ENCODE data around the gene ZBED4.

Gene ZBED4

GRCh38 chr22:49924113-49924833 is 70.6 kb downstream of the ZBED4 start:
- no peak overlapping the region for H2AFZ ChIP-seq (ENCODE audit: low read length, unreplicated experiment)
- H3K79me2 ChIP-seq (ENCODE audit: control insufficient read depth, insufficient read depth, low read length, unreplicated experiment), result no peaks in the 10 kb centered on the region
- no peak overlapping the region for H3K27ac ChIP-seq (ENCODE audit: low read depth, low read length)
- no peaks in the 10 kb centered on the region for H3K36me3 ChIP-seq (ENCODE audit: insufficient read depth, low read length)
- H3K27me3 ChIP-seq (ENCODE audit: insufficient read depth, low read length), result no peaks in the 10 kb centered on the region
- H3K4me1 ChIP-seq (ENCODE audit: control insufficient read depth, insufficient read depth, low read length, unreplicated experiment), result peaks cover 5% of the 10 kb centered on the region
- no peak overlapping the region for H3K4me3 ChIP-seq (ENCODE audit: low read depth, low read length)

- Histone ChIP-seq H3K27me3 (ENCODE audit: insufficient read depth, low read length) (no peaks in the 10 kb centered on the region), H3K79me2 (ENCODE audit: control insufficient read depth, insufficient read depth, low read length, unreplicated experiment) (no peaks in the 10 kb centered on the region), H3K4me3 (ENCODE audit: low read depth, low read length) (no peak overlapping the region), H2AFZ (ENCODE audit: low read length, unreplicated experiment) (no peak overlapping the region), H3K27ac (ENCODE audit: low read depth, low read length) (no peak overlapping the region), H3K4me1 (ENCODE audit: control insufficient read depth, insufficient read depth, low read length, unreplicated experiment) (no peaks in the 10 kb centered on the region), H3K36me3 (ENCODE audit: insufficient read depth, low read length) (no peaks in the 10 kb centered on the region)
Observed at GRCh38 chr22:49925525-49926128, 72.0 kb downstream of the ZBED4 start.

- Histone ChIP-seq H3K4me1 (ENCODE audit: control insufficient read depth, insufficient read depth, low read length, unreplicated experiment) (peaks cover 4% of the 10 kb centered on the region), H3K27ac (ENCODE audit: low read depth, low read length) (no peak overlapping the region), H3K79me2 (ENCODE audit: control insufficient read depth, insufficient read depth, low read length, unreplicated experiment) (no peaks in the 10 kb centered on the region), H3K4me3 (ENCODE audit: low read depth, low read length) (no peak overlapping the region), H3K36me3 (ENCODE audit: insufficient read depth, low read length) (no peaks in the 10 kb centered on the region), H3K27me3 (ENCODE audit: insufficient read depth, low read length) (no peaks in the 10 kb centered on the region), H2AFZ (ENCODE audit: low read length, unreplicated experiment) (no peak overlapping the region)
Observed at GRCh38 chr22:49926916-49927315, 73.3 kb downstream of the ZBED4 start.

GRCh38 chr22:49927483-49928184 is 74.0 kb downstream of the ZBED4 start:
- Histone ChIP-seq H3K4me1 (ENCODE audit: control insufficient read depth, insufficient read depth, low read length, unreplicated experiment) (peaks cover 4% of the 10 kb centered on the region), H3K79me2 (ENCODE audit: control insufficient read depth, insufficient read depth, low read length, unreplicated experiment) (no peaks in the 10 kb centered on the region), H3K4me3 (ENCODE audit: low read depth, low read length) (no peak overlapping the region), H3K27ac (ENCODE audit: low read depth, low read length) (no peak overlapping the region), H3K36me3 (ENCODE audit: insufficient read depth, low read length) (no peaks in the 10 kb centered on the region), H2AFZ (ENCODE audit: low read length, unreplicated experiment) (no peak overlapping the region), H3K27me3 (ENCODE audit: insufficient read depth, low read length) (no peaks in the 10 kb centered on the region)

- peaks cover 4% of the 10 kb centered on the region for H3K4me1 ChIP-seq (ENCODE audit: control insufficient read depth, insufficient read depth, low read length, unreplicated experiment)
Observed at GRCh38 chr22:49928185-49928495, 74.5 kb downstream of the ZBED4 start.

GRCh38 chr22:49928555-49929210 is 75.0 kb downstream of the ZBED4 start:
- no peak overlapping the region for H2AFZ ChIP-seq (ENCODE audit: low read length, unreplicated experiment)
- no peaks in the 10 kb centered on the region for H3K36me3 ChIP-seq (ENCODE audit: insufficient read depth, low read length)
- H3K79me2 ChIP-seq (ENCODE audit: control insufficient read depth, insufficient read depth, low read length, unreplicated experiment), result no peaks in the 10 kb centered on the region
- H3K4me1 ChIP-seq (ENCODE audit: control insufficient read depth, insufficient read depth, low read length, unreplicated experiment), result peaks cover 6% of the 10 kb centered on the region
- no peak overlapping the region for H3K4me3 ChIP-seq (ENCODE audit: low read depth, low read length)
- H3K27me3 ChIP-seq (ENCODE audit: insufficient read depth, low read length), result no peaks in the 10 kb centered on the region
- no peak overlapping the region for H3K27ac ChIP-seq (ENCODE audit: low read depth, low read length)

More at GRCh38 chr22:49928185-49928495, 74.5 kb downstream of the ZBED4 start:
- Histone ChIP-seq H3K4me3 (ENCODE audit: low read depth, low read length) (no peak overlapping the region), H3K27me3 (ENCODE audit: insufficient read depth, low read length) (no peaks in the 10 kb centered on the region), H3K27ac (ENCODE audit: low read depth, low read length) (no peak overlapping the region), H3K36me3 (ENCODE audit: insufficient read depth, low read length) (no peaks in the 10 kb centered on the region), H2AFZ (ENCODE audit: low read length, unreplicated experiment) (no peak overlapping the region), H3K79me2 (ENCODE audit: control insufficient read depth, insufficient read depth, low read length, unreplicated experiment) (no peaks in the 10 kb centered on the region)

GRCh38 chr22:49929211-49929979 is 75.8 kb downstream of the ZBED4 start:
- H3K27ac ChIP-seq (ENCODE audit: low read depth, low read length), result no peak overlapping the region
- H3K36me3 ChIP-seq (ENCODE audit: insufficient read depth, low read length), result no peaks in the 10 kb centered on the region
- peaks cover 13% of the 10 kb centered on the region for H3K4me1 ChIP-seq (ENCODE audit: control insufficient read depth, insufficient read depth, low read length, unreplicated experiment)
- H3K27me3 ChIP-seq (ENCODE audit: insufficient read depth, low read length), result no peaks in the 10 kb centered on the region
- no peak overlapping the region for H3K4me3 ChIP-seq (ENCODE audit: low read depth, low read length)
- H3K79me2 ChIP-seq (ENCODE audit: control insufficient read depth, insufficient read depth, low read length, unreplicated experiment), result no peaks in the 10 kb centered on the region
- no peak overlapping the region for H2AFZ ChIP-seq (ENCODE audit: low read length, unreplicated experiment)

- Histone ChIP-seq H3K4me3 (ENCODE audit: low read depth, low read length) (no peak overlapping the region), H3K4me1 (ENCODE audit: control insufficient read depth, insufficient read depth, low read length, unreplicated experiment) (peaks cover 17% of the 10 kb centered on the region), H2AFZ (ENCODE audit: low read length, unreplicated experiment) (no peak overlapping the region), H3K27me3 (ENCODE audit: insufficient read depth, low read length) (no peaks in the 10 kb centered on the region), H3K27ac (ENCODE audit: low read depth, low read length) (no peak overlapping the region), H3K79me2 (ENCODE audit: control insufficient read depth, insufficient read depth, low read length, unreplicated experiment) (no peaks in the 10 kb centered on the region), H3K36me3 (ENCODE audit: insufficient read depth, low read length) (no peaks in the 10 kb centered on the region)
Observed at GRCh38 chr22:49929994-49930575, 76.4 kb downstream of the ZBED4 start.

- no peak overlapping the region for H3K4me3 ChIP-seq (ENCODE audit: low read depth, low read length)
- H3K79me2 ChIP-seq (ENCODE audit: control insufficient read depth, insufficient read depth, low read length, unreplicated experiment), result no peaks in the 10 kb centered on the region
- peaks cover 17% of the 10 kb centered on the region for H3K4me1 ChIP-seq (ENCODE audit: control insufficient read depth, insufficient read depth, low read length, unreplicated experiment)
- no peaks in the 10 kb centered on the region for H3K27me3 ChIP-seq (ENCODE audit: insufficient read depth, low read length)
- no peak overlapping the region for H2AFZ ChIP-seq (ENCODE audit: low read length, unreplicated experiment)
- H3K27ac ChIP-seq (ENCODE audit: low read depth, low read length), result no peak overlapping the region
- H3K36me3 ChIP-seq (ENCODE audit: insufficient read depth, low read length), result no peaks in the 10 kb centered on the region
Observed at GRCh38 chr22:49930596-49931412, 77.2 kb downstream of the ZBED4 start.

All from ACC112 (cell line).